Glomerular visceral epithelial cell (primary cell): ENCODE measurements around the gene SMIM20.
"Not testable (repeated sequence)": the region's sequence is repeated elsewhere in the genome, so short reads cannot be mapped to it uniquely, and the experiment has no call there.

ENCODE experiments used
- DNase-seq: peaks from one replicate; pipeline ENCODE4 v3.0.0-alpha.2; 2016; ENCODE audit errors: extremely low spot score

The SMIM20 gene

DNA sequence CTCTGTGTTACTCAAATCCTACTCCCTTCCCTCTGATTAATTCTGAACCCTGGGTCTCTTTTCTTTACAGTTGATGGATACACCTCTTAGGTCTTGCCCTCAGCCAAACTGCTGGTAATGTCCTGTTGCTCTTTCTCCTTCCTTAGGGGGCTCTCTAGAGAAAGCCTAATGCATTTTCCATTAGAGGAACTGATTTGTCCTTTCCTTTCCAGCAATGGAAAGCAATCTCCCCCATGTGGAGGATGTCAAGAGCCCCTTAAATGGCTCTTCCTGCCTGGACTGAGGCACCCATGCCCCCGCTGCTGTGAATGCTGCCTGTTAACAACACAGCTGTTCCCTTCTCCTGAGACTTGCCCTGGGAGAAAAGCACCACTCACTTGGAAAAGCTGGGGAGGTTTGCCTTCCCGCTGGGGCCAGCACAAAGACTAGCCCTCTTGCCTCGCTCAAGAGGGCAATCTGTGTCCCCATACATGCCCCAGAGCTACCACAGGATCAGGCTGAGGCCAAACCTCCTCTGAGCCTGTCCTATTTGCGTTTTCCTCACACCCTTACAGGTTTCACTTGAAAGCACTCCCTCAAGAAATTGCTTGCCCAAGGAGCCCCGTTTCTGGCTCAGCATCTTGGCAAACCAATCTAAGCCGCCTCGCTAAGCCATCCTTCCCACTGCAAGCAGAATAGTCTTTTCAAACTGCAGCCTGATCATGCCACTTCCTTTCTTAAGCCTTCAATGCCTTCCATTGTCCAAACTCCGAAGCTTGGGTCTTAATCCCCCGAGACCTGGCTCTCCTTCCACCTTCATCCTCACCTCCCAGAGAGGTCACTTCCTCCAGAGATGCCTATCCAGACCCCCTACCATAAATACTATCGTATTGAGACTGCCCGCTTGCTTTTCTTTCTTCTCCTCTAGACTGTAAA, 23.2 kb upstream of the SMIM20 start:
- no peak for DNase-seq

DNA sequence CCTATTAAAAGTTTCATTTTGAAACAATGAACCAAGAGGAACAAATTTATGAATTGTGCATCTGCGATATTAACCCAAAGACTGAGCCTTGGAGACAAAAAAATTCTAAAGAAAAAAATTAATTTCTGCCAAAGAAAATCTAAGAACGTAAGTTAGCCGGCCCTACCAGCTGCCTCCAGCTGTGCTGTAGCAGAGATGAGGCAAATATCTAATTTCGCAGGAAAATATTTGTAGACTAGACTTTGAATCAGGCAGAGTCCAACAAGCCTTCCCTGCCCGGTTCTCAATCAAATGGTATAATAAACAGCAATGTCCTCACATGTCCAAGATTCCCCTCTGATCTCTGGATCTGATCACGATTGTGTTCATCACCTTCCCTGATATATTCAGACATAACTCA, 21.2 kb upstream of the SMIM20 start:
- no peak for DNase-seq

DNA sequence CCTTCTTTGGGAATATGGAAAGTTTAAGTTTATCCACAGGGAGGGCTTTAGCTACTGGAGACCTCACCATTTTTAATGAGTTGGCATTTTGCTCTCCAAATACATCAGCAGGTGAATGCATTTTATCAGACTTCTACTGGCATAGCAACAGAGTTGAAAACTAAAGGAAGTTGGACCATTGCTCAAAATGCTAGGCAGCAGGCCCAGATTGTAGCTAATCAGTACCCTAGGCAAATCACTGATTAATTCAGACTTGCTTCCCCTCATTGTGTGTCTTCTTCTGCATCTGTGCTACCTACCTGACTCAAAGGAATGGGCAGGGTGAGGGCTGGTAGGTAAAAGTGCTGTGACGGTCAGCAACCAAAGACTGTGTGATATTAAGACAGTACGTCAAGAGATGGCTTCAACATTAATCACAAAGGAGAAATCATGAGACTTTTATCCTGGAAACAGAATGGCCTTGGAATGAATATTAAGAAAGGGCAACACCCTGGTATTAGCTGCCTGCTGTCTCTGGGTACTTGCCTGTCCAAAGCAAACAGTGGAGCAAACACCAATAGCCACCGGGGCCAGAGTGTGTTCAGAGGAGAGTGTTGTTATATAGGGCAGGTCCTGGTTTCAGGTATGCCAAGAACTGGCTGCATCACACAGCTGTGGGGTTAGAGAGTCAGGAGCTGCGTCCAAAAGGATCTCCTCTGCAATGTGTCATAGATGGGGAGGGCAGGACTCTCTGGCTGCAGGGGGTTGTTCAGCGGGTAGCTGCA, 17.1 kb upstream of the SMIM20 start:
- no peak for DNase-seq

DNA sequence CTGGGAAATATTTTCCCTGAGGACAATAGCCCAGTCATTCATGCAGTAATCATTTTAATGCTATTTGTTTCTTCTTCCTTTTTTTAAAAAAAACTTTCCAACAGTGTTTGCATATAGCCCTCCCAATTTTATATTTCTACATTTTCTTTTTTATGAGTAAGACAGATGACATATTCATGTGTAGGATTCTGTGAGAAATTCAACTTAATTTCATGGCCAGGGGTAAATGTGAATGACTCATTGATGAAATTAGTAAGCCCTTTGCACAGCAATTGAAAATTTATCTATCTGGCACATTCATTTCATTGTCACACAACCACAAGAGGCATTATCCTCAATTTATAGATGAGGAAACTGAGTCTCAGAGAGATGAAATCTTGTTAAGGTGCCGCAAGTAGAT, 13.7 kb upstream of the SMIM20 start:
- no peak for DNase-seq

DNA sequence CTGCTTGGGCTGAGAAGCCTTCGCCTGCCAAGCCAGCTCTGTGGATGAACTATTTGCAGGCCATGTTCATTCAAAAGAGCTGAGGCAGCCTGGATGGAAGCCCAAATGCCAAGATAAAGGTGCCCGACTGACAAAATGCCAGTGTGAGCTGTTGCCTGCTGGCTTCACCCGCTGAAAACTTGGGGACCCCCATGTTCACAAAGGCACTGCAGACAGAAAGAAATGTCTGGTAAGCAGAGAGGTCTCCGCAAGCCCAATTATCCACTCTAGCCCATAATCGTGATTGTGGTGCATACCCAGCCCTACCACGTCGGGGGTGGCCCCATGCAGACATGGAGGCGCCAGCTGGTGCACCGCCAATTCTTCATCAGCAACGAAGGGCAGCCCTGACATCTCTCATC, 13.0 kb upstream of the SMIM20 start:
- no peak for DNase-seq

DNA sequence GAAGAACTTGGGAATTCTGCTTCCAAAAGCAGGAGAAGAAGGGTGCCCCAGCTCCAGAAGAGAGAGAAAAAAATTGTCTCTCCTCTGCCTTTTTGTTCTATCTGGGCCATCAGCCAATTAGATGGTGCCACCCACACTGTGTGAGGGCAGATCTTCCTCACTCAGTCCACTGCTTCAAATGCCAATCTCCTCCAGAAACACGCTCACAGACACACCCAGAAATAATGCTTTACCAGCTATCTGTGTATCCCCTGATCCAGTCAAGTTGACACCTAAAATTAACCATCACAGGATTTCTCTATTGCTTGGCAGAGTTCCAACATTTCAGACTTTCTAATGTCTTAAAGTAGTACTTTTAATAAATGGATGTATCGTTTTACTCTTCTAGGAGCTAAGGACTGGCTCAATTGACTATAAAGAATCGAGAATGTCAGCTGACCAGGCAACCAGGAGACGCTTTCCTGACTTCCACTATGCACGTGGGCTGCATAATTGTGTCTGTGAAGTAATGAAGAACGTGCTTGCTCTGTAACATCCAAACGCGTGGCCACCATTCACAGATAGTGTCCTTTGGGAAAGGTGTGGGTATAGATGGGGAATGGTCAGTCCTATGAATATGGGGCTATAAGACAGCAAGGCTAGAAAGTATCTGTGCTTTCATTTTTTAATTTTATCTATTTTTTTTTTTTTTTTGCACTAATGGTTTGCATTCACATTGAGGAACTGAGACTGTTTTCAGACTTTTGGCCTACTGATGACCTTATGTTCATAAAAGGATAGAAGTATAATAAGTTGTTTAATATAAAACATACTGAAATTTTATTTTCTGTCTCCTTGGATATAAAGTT, 9.9 kb upstream of the SMIM20 start:
- DNase-seq: no peak

DNA sequence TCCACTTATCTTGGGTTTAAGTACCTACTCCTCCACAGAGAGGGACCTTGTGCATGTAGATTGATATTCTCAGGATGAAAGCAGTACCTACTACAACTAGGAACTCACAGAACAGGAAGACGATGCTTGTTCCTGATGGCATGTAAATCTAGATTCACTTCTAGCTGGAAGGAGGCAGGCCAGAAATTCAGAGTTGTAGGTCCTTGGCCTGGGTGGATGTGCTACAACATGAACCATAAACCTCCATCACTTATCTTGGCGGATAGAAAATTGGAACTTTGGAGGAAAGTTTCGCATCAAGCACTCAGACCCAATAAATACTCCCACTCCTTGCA, 9.3 kb upstream of the SMIM20 start:
- DNase-seq: no peak

DNA sequence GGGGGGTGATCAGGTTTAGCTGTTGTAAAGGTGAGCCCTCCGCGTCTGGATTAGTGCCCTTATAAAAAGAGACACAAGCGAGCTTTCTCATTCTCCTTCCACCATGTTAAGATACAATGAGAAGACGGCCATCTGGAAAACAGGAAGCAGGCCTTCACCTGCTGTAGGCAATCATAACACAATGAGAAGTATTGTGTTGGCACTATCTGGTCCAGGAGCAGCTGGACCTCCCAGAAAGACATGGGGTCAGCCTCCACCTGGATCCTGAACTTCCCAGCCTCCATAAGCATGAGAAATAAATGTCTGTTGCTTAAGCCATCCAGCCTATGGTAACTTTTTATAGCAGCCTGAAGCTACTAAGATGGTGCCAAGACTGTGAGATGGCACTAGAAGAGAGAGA, 8.6 kb upstream of the SMIM20 start:
- DNase-seq: no peak

DNA sequence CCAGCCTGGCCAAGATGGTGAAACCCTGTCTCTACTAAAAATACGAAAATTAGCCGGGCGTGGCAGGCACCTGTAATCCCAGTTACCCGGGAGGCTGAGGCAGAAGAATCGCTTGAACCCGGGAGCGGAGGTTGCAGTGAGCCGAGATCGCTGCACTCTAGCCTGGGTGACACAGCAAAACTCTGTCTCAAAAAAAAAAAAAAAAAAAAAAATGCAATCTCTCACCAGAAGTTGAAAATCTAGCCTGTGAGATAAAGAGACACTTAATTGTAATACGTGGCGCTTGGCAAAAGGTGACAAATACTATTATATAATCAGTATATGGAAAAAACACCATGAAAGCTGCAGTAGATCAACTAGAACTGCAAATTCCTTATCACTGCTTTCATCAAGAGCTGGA, 7.9 kb upstream of the SMIM20 start:
- not testable (repeated sequence) for DNase-seq

DNA sequence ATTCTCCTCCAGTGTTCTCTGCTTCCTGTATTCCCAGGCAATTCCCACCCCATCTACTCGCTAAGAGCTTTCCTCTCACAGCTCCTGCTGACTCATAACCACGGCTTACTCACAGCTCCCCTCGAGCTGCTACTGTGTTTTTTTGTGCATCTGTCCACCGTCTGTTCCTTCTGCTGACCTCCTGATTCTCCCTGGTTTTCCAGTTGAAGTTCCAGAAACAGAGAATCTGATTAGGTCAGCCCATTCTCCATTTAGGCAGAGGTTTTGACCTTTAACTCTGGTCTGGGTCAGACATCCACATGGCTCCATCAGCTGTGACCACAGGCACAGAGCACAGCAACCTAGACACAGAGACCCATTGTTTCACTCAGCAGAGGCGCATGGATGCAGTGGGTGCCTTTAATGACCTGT, 5.5 kb upstream of the SMIM20 start:
- DNase-seq: peak; percentile 90

DNA sequence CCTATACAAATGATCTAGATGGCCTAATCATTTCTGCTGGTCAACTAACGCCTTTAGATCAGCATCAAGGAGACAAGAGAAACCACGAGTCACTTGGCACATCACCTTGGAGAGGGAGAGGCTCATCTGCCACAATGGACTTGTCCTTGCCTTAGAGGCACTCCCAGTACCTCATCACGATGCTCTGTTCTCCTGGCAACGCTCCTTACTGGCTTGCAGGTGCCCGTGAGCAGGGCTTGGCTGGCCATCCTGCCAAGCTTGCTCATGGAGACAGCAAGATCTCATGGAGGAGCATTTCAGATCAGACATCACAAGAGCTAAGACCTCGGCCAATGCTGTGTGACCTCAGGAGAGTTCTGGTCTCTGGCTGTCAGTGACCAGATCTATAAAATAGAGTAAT, 2.7 kb upstream of the SMIM20 start:
- DNase-seq: no peak

DNA sequence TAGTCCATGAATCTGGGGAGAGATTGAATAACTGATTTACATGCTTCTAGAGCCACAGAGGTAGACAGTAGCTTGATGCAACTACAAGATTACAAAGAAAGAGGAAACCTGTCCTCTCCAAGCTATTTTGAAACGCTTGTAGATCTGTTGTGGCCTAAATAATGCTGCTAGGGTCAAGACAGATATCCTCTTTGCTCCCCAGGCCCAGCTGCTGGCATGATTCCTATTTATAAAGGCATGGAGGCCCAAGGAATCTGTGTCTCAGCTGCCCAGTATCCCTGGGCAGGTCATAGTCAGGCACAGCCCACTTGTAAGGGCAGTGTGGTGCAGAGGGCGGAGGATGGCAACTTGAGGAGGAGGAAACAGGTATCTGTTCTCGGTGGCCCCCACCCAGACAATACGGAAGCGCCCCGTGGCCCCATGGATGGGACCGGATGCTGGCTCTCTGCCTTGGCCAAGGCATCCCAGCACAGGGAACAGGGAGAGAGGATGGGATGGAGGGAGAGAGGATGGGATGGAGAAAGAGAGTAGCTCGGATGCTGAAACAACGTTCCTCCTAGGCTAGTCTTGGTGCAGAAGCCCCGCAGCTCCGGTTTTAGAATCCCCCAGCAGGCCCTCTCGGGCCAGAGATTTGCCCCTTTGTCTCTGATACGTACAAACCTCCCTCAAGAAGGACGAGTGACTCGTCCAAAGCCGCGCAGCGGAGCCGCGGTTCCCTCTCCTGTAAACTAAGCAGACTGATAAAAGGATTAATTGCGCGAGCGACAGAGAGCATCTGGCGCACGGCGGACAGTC, 767 bp upstream of the SMIM20 start:
- DNase-seq: peak; percentile 7

DNA sequence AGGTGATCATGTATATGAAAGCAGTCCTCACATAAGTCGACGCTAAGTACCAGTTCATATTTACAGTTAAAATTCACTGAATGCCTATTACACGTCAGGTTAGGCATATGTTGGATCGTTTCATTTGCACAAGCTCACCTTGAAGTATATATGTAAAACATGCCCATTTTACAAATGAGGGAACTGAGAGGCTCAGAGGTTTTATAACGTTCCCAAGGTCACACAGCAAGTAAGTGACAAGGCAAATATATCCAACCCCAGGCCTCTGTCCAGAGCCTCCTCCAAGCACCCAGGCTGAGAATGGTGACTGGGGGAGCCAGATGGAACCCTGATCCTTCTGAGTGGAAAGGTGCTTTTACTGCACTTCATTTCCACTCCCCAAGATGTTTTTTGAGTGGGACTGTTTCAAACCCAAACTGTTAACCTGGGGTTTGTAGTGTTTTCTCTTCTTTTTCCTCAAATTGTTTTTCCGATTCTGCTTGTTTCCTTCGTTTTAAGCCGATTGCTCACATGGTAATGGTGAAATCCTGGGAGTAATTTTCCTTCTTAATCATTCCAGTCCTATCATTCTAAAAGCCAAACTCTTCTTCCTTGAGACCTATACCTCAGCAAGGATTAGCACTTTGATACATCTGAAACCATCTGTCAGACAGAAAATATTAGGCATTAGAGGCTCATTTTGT, 791 bp downstream of the SMIM20 start:
- no peak for DNase-seq

DNA sequence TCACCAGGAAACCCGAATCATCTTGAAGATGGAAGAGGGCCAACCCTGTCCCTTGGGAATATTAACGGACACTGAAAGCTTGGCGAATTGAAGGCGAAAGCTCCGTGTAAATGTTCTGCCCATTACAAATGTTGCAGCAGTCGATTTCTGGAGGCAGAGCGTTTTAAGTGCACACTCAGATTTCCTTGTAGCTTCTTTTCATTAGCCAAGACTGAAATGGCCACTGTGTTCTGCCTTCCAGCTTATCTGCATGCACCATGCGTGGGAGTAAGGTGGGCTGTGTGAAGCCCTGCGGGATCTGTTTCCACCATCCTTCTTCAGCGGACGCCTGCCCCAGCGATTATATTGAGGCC, 1.3 kb downstream of the SMIM20 start:
- no peak for DNase-seq

DNA sequence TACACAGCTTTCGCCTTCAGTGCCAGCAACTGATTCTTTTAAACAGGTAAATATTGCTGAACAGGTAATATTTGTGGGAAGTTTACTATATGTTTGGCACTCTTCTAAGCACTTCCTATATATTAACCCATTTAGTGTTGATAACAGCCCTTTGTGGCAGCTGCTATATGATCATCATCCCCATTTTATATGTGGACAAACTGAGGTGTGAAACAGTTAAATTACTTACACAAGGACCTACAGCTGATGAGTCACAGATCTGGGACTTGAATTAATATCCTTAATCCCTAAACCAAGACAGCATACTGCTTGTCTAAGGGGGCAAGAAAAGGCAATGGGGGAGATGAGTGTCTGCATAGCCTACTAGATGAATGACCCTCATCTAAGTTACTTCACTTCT, 2.9 kb downstream of the SMIM20 start:
- no peak for DNase-seq

DNA sequence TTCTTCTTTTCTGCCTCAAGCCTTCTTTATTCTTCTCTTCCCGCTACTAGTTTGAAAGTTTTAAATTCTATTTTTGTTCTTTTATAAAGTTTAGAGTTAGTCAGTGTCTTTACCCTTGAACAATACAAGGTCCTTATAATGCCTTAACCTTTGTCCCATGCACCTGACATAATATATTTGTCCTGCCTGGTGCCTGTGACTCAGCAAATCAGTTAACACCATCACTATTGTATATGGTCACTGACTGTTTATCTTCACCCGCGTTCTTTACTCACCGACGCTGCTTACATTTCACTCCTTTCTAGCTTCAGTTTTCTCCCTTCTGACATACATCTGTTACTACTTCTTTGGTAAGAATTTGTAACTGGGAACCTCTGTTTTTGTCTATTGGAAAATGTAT, 5.7 kb downstream of the SMIM20 start:
- no peak for DNase-seq

DNA sequence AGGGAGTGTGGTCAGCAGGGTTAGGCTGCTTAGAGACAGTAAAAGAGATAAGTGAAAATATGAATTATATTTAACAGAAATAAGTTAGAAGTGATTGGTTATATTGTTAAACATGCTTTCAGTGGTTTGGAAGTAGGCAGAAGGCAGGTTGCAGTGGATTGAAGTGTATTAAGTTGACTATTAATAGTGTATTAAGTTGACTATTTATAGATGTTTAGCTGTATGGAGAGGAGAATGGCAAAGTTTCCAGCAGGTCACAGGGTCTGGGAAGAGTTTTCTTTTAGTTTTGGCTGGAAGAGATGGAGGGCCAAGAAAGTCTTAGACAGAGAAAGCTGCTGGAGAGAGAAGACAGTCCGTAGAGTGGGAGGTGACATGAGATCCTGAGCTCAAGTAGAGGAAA, 7.9 kb downstream of the SMIM20 start:
- no peak for DNase-seq

DNA sequence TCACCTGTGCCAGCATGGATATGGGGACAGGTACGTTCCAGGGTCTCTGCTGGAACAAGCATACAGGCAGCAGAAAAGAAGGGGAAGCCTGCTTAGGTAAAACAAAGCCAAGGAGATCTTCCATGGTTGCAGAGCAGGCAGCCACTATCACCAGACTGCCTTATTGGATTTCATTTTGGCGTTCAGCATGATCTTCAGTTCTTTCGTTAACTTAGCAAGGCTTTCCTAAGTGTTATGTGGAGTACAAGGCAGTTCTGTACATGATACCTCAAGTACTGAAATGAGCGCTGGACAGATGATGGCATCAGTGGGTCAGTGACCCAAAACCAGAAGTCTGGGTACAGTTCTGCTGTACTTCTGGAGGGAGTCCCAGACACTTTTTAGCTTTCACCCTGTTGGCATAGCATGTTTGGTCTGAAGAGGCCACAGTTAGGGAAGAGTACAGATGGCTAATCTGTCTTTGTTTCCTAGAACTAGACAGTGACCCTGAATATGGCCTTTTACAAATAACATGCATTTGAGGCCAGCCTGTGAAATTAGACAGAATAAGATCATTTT, 8.9 kb downstream of the SMIM20 start:
- no peak for DNase-seq

DNA sequence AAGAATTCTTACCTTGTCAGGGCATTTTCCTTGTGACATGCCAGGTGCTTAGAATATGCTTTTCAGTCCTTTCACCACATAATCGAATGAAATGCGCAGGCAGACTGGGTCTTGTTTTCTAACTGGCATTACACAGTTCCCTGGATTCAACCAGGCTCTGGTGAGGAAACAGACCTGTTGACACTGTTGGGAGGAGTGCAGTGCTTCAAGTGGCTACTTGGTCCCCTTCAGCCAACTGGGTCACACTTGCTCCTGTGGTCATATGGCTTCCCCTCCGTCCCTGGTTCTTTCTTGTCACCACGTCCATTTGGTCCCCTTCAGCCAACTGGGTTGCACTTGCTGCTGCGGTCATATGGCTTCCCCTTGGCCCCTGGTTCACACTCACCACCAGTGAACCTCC, 9.7 kb downstream of the SMIM20 start:
- DNase-seq: no peak

DNA sequence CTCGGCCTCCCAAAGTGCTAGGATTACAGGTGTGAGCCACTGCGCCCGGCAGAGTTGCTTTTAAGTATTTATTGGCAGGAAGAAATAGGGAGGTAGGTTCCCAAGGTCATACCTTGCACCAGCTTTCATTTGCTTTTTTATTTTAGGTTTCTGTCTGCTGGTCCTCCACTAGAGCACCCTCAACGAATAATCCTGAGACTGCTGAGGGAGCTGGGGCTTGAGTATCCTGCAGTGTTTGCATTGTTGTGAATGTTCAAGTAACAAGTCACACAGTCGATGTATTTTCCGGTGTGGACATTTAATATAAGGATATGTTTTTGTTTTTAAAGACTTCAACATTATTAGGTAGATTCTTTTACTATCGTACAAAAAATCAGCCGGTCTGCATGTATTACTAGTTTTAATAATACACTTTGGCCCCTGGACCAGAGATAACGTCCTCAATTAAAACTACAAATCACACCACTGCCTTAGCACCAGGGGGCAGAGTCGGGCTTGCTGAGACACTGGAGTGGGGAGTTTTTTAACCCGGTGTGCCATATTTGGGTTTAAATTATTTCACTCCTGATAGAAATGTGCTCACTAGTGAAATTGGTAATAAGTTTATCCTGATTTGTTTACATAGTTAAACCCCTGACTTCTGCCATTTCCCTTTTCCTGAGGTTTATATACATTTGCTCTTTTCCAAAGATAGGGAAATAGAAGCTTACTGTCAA, 11.6 kb downstream of the SMIM20 start:
- peak; percentile 38 for DNase-seq
